Measurements from ENCODE around the gene LIF.
A peak's percentile ranks its signal among the peaks of the same experiment; 100 is the strongest.
"Not testable (repeated sequence)": the region's sequence is repeated elsewhere in the genome, so short reads cannot be mapped to it uniquely, and the experiment has no call there.

LIF gene

GRCh38 chr22:30241576-30242371, 4.8 kb downstream of the LIF start:
- no peak for DNase-seq (ENCODE audit: low read depth)

GRCh38 chr22:30240541-30241417, 5.8 kb downstream of the LIF start:
- peak; percentile 36 for DNase-seq (ENCODE audit: low read depth)

GRCh38 chr22:30239488-30240405, 6.8 kb downstream of the LIF start:
- no peak for DNase-seq (ENCODE audit: low read depth)

GRCh38 chr22:30238661-30239487, 7.7 kb downstream of the LIF start:
- no peak for DNase-seq (ENCODE audit: low read depth)

GRCh38 chr22:30238136-30238535, 8.4 kb downstream of the LIF start:
- no peak for DNase-seq (ENCODE audit: low read depth)

GRCh38 chr22:30236875-30237274, 9.7 kb downstream of the LIF start:
- no peak for DNase-seq (ENCODE audit: low read depth)

- peak; percentile 67 for DNase-seq (ENCODE audit: low read depth)
These were observed 10.8 kb downstream of the LIF start for GRCh38 chr22:30235687-30236170.

- DNase-seq (ENCODE audit: low read depth): no peak
These were observed 11.6 kb downstream of the LIF start for GRCh38 chr22:30234786-30235470.

- not testable (repeated sequence) for DNase-seq (ENCODE audit: low read depth)
These were observed 12.2 kb downstream of the LIF start for GRCh38 chr22:30234325-30234724.

- no peak for DNase-seq (ENCODE audit: low read depth)
These were observed 13.0 kb downstream of the LIF start for GRCh38 chr22:30233582-30233981.

GRCh38 chr22:30232716-30233218, 13.8 kb downstream of the LIF start:
- DNase-seq (ENCODE audit: low read depth): no peak

GRCh38 chr22:30230787-30231461, 15.6 kb downstream of the LIF start:
- DNase-seq (ENCODE audit: low read depth): no peak

- DNase-seq (ENCODE audit: low read depth): no peak
These were observed 16.2 kb downstream of the LIF start for GRCh38 chr22:30230330-30230729.

- DNase-seq (ENCODE audit: low read depth): peak; percentile 84
These were observed 17.8 kb downstream of the LIF start for GRCh38 chr22:30228509-30229359.

- DNase-seq (ENCODE audit: low read depth): no peak
These were observed 18.9 kb downstream of the LIF start for GRCh38 chr22:30227438-30228228.

- peak; percentile 75 for DNase-seq (ENCODE audit: low read depth)
These were observed 20.2 kb downstream of the LIF start for GRCh38 chr22:30226192-30226832.

- DNase-seq (ENCODE audit: low read depth): no peak
These were observed 21.2 kb downstream of the LIF start for GRCh38 chr22:30225220-30225927.

Data from ELR (cell line).